AG04450 (cell line): ENCODE data around the gene SLF2. TPM values are rescaled to one million over a fixed set of nuclear protein-coding genes. Genes with fewer than 3 reads are reported as not detected.
A peak's percentile ranks its signal among the peaks of the same experiment; 100 is the strongest.

Source experiments
- CTCF ChIA-PET: fragments of 300-600, 350-600 bp; formaldehyde crosslinking; extraction: SDS; loops from one replicate; lab custom pipeline; 2022; ENCODE audit warnings: antibody characterized with exemption, inconsistent platforms; lab: Charles Lee
- POLR2A ChIA-PET: fragments of 350-600 bp; formaldehyde crosslinking; extraction: SDS; loops from one replicate; lab custom pipeline; 2021; ENCODE audit warnings: antibody characterized with exemption, inconsistent platforms; lab: Yijun Ruan, JAX
- DNase-seq: peaks from one replicate; pipeline ENCODE4 v3.0.0-alpha.2; 2011; ENCODE audit warnings: low read depth, low spot score
- H3K27ac ChIP-seq: one replicate; pipeline ENCODE4 v1.5.1; 2012; ENCODE audit warnings: low read depth, low read length, control low read depth
- H3K27me3 ChIP-seq: one replicate; pipeline ENCODE4 v1.6.0; 2012; ENCODE audit warnings: low read length; ENCODE audit not compliant: control insufficient read depth, insufficient read depth
- H3K4me3 ChIP-seq: 2 replicates; pipeline ENCODE4 v1.5.1; 2011; ENCODE audit warnings: mild to moderate bottlenecking, low read depth, low read length, control low read depth
- H3K9me3 ChIP-seq: 2 replicates; pipeline ENCODE4 v1.5.1; 2012; ENCODE audit warnings: low read length; ENCODE audit not compliant: control insufficient read depth, insufficient read depth
- polyA minus RNA-seq: library from RNA; depleted of rRNA, polyadenylated mRNA; stranded (reverse); fragments of >200 nt; gene quantifications from 2 replicates; pipeline ENCODE4 v1.2.3, GENCODE V29; 2011; rRNA and poly(A)+ RNA removed
- polyA plus RNA-seq: library from polyadenylated mRNA; depleted of rRNA; stranded (reverse); fragments of >200 nt; gene quantifications from 2 replicates; pipeline ENCODE4 v1.2.3, GENCODE V29; 2011; rRNA removed
- TF ChIP-seq, protein P1 (sequence below): IDR thresholded peaks from 2 replicates; pipeline ENCODE4 v1.5.1; 2011; ENCODE audit warnings: low read depth, low read length, control low read depth, inconsistent platforms

SLF2 gene, protein sequence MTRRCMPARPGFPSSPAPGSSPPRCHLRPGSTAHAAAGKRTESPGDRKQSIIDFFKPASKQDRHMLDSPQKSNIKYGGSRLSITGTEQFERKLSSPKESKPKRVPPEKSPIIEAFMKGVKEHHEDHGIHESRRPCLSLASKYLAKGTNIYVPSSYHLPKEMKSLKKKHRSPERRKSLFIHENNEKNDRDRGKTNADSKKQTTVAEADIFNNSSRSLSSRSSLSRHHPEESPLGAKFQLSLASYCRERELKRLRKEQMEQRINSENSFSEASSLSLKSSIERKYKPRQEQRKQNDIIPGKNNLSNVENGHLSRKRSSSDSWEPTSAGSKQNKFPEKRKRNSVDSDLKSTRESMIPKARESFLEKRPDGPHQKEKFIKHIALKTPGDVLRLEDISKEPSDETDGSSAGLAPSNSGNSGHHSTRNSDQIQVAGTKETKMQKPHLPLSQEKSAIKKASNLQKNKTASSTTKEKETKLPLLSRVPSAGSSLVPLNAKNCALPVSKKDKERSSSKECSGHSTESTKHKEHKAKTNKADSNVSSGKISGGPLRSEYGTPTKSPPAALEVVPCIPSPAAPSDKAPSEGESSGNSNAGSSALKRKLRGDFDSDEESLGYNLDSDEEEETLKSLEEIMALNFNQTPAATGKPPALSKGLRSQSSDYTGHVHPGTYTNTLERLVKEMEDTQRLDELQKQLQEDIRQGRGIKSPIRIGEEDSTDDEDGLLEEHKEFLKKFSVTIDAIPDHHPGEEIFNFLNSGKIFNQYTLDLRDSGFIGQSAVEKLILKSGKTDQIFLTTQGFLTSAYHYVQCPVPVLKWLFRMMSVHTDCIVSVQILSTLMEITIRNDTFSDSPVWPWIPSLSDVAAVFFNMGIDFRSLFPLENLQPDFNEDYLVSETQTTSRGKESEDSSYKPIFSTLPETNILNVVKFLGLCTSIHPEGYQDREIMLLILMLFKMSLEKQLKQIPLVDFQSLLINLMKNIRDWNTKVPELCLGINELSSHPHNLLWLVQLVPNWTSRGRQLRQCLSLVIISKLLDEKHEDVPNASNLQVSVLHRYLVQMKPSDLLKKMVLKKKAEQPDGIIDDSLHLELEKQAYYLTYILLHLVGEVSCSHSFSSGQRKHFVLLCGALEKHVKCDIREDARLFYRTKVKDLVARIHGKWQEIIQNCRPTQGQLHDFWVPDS
- polyA plus RNA-seq: 15.0 and 19.0 TPM in 2 replicates
- 22.9 and 38.0 TPM in 2 replicates for polyA minus RNA-seq

DNA sequence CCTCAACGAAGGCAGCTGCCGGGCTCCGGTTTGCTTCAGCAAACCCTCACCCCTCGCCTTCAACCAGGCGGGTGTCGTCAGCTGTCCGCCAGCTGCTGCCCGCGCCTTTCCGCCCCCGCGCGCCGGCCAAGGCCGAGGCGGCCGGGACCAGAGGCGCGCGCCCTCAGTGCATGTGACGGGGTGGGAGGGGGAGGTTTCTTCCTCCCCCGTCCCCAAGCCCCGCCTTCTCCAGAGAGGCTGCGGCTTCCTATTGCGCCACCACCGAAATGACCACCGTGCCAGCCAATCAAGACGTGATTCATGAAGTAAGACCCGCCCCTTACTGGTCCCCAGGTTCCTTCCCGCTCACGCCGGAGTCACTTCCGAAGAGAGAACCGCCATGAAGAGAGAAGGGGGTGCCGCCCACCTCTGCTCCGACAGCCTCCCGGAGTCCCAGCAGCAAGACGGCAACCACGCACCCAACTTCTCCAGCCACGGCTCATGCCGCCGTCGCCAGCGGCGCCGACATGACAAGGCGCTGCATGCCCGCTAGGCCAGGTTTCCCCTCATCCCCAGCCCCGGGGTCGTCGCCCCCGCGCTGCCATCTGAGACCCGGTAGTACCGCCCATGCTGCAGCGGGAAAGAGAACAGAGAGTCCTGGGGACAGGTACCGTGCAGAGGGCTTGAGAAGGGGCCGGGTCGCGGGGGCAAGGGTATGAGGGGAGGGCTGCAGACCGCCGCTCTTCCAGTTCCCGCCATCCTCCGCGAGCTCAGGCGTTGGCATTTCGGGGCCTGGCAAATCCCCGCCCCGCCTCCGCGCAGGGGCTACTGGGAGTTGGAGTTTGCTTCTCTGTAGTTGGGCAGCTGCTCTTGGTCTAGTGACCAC, at the start of gene SLF2:
Gene SLF2, plus strand, starts transcription at position 359 of the 865 bp plus-strand sequence. Its CDS starts 148 bp downstream, at position 507.
- Histone ChIP-seq H3K27me3 (no peaks in the 10 kb centered on the region), H3K4me3 (peak within 1 kb of the TSS; percentile 99), H3K9me3 (peaks cover 3% of the 10 kb centered on the region; the same call in 1 of the 2 replicates), H3K27ac (peak within 1 kb of the TSS; percentile 91)
- TF ChIP-seq, protein P1, sequence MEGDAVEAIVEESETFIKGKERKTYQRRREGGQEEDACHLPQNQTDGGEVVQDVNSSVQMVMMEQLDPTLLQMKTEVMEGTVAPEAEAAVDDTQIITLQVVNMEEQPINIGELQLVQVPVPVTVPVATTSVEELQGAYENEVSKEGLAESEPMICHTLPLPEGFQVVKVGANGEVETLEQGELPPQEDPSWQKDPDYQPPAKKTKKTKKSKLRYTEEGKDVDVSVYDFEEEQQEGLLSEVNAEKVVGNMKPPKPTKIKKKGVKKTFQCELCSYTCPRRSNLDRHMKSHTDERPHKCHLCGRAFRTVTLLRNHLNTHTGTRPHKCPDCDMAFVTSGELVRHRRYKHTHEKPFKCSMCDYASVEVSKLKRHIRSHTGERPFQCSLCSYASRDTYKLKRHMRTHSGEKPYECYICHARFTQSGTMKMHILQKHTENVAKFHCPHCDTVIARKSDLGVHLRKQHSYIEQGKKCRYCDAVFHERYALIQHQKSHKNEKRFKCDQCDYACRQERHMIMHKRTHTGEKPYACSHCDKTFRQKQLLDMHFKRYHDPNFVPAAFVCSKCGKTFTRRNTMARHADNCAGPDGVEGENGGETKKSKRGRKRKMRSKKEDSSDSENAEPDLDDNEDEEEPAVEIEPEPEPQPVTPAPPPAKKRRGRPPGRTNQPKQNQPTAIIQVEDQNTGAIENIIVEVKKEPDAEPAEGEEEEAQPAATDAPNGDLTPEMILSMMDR: no peak
- ChIA-PET POLR2A (interaction anchor here (0.8 to 1.8 kb wide), 5 partner anchors 16 to 542 kb away, joined by 3 to 7 read pairs (median 3); no protein-coding TSS in a partner anchor), CTCF (no interaction called here)
- DNase-seq: peak; percentile 96

DNA sequence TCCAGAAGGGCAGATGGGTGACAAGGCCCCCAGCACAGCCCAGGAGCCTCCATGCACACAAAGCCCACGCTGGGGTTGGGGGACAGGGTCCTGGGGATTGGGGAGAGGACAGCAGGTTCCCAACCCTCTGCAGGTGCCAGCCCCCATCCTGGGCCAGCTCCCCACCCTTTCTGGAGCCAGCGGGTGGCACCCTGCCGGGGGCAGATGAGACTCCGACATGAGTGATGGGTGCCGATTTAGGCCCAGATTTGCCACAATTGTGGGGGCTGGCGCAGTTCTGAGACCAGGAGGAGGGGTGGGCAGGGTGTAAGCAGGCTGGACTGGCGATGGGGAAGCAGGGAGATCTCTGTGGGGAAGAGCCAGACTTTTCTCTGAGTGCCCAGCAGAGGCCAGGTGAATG, 49.3 kb upstream of the SLF2 start:
- peaks cover 55% of the 10 kb centered on the region for H3K27me3 ChIP-seq
- H3K27ac ChIP-seq: no peak overlapping the region
- H3K9me3 ChIP-seq: no peaks in the 10 kb centered on the region
- CTCF ChIA-PET: no interaction called here
- no peak overlapping the region for H3K4me3 ChIP-seq
- POLR2A ChIA-PET: no interaction called here
- TF ChIP-seq, protein P1: no peak
- DNase-seq: no peak

DNA sequence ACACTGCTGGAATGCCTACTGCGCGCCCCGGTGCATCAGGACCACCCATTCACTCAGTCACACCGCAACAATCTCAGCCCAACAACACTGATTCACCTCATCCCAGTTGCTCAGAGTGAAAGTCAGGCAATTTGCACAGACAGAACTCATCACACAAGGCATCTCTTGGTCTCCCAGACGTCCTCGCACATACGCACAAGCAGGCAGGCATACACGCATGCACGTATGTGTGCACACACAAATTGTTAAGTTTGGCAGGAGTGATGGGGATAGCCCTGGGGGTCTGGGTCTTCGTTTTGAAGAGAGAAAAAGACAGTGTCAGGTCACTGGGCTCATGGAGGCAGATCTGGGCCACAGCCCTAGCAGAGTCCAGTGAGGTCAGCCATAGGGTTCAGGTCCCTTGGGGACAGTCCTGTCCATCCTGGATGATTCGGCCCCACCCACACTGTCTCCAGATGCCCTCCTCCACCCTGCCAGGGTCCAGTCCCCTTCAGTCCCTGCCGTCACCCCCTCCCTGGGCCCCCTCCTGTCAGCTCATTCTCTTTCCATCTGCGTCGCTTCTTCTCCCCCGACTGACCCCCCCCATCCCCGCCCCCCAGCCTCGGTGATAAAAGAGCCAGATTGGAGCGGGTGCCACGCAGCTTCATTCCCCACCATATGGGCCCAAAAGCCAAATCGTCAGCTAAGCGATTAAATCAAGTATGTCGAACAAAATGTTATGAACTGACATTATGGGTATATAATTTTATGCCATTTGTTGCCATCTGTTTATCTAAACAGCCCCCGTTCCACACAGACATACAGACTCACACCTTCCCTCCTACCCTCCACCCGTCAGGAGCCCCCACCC, 48.5 kb upstream of the SLF2 start:
- POLR2A ChIA-PET: no interaction called here
- DNase-seq: no peak
- peaks cover 51% of the 10 kb centered on the region for H3K27me3 ChIP-seq

More for the DNA sequence above, 48.5 kb upstream of the SLF2 start:
- TF ChIP-seq, protein P1: no peak
- CTCF ChIA-PET: no interaction called here
- H3K9me3 ChIP-seq: no peaks in the 10 kb centered on the region
- H3K4me3 ChIP-seq: no peak overlapping the region
- no peak overlapping the region for H3K27ac ChIP-seq
